ENCODE data around the gene ATP5ME. TPM values are rescaled to one million over a fixed set of nuclear protein-coding genes. Genes with fewer than 3 reads are reported as not detected.

ATP5ME gene
- total RNA-seq, 1 donor from 2014 or later = 230 TPM

DNA sequence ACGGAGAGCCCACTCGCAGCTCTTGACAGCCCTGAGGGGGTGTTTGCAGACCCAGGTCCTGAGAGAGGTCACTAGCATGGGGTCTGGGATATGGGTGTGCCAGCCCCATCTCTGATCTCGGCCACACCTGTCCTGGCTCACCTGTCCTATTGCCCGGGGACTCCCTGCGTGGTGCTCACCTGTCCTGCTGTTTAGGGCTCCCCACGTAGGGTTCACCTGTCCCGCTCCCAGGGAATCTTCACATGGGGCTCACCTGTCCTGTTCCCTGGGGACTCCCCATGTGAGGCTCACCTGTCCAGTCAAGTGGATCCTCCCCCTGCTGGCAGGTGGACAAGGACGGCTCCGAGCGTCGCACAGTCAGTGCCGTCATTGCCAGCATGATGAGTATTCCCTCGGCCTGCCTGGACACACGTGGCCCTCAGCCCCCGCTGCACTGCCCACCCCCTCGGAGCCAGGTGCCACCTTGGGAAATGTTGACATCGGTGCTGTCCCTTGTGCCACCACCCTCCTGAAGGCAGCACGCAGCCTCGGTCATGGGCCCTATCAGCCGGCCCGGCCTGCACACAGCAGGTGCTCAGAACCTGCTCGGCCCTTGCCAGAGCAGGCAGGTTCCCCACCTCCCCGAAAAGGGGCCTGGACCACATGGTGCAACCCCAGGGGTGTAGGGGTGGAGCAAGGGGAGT lies 8.6 kb upstream of the ATP5ME start:
- no peak overlapping the region for H3K27ac Mint-ChIP-seq (ENCODE audit: unreplicated experiment)
- H3K27me3 Mint-ChIP-seq (ENCODE audit: unreplicated experiment) = peaks cover 13% of the 10 kb centered on the region
- TF ChIP-seq, protein P1, sequence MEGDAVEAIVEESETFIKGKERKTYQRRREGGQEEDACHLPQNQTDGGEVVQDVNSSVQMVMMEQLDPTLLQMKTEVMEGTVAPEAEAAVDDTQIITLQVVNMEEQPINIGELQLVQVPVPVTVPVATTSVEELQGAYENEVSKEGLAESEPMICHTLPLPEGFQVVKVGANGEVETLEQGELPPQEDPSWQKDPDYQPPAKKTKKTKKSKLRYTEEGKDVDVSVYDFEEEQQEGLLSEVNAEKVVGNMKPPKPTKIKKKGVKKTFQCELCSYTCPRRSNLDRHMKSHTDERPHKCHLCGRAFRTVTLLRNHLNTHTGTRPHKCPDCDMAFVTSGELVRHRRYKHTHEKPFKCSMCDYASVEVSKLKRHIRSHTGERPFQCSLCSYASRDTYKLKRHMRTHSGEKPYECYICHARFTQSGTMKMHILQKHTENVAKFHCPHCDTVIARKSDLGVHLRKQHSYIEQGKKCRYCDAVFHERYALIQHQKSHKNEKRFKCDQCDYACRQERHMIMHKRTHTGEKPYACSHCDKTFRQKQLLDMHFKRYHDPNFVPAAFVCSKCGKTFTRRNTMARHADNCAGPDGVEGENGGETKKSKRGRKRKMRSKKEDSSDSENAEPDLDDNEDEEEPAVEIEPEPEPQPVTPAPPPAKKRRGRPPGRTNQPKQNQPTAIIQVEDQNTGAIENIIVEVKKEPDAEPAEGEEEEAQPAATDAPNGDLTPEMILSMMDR (IDR thresholded peaks at IDR 0.05; ENCODE audit: partially characterized antibody, unreplicated experiment) = no peak
- peaks cover 4% of the 10 kb centered on the region for H3K9me3 Mint-ChIP-seq (ENCODE audit: unreplicated experiment)
- H3K4me1 Mint-ChIP-seq (ENCODE audit: low read depth, unreplicated experiment) = peaks cover 1% of the 10 kb centered on the region
- H3K4me3 Mint-ChIP-seq (ENCODE audit: unreplicated experiment) = no peak overlapping the region
- DNase-seq = no peak
- H3K36me3 Mint-ChIP-seq (ENCODE audit: unreplicated experiment) = peaks cover 5% of the 10 kb centered on the region

DNA sequence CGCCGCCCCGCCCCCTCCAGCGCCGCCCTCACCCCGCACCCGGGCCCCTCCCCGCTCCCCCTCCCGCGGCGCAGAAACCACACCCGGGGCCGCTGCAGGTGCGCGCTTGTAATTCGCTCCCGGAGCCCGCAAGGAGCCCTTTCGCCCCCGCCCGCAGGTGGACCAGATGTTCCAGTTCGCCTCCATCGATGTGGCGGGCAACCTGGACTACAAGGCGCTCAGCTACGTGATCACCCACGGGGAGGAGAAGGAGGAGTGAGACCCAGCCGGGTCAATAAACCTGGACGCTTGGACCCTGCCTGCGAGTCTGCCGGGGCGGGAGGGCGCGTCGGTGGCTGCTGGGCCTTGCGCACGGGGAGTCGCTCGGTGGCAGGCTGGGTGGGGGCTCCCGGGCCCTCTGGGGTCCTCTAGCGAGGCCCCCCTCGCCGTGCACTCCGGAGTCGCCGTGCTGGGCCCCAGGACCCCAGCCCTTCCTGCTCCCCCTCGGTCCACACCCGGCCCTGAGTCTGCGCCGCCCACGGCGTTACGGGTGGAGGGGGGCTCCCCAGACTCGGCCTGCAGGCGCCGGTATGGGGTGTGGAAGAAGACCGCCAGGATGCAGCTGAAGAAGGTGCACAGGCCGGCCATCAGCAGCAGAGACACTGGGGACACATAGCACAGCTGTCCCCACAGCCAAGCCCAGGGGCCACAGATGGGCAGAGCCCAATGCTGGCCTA lies 7.8 kb upstream of the ATP5ME start:
- H3K27me3 Mint-ChIP-seq (ENCODE audit: unreplicated experiment) = peaks cover 12% of the 10 kb centered on the region
- peaks cover 1% of the 10 kb centered on the region for H3K4me1 Mint-ChIP-seq (ENCODE audit: low read depth, unreplicated experiment)
- peaks cover 5% of the 10 kb centered on the region for H3K36me3 Mint-ChIP-seq (ENCODE audit: unreplicated experiment)
- H3K4me3 Mint-ChIP-seq (ENCODE audit: unreplicated experiment) = no peak overlapping the region
- DNase-seq = peak; percentile 27
- TF ChIP-seq, protein P1 (IDR thresholded peaks at IDR 0.05; ENCODE audit: partially characterized antibody, unreplicated experiment) = no peak
- H3K9me3 Mint-ChIP-seq (ENCODE audit: unreplicated experiment) = peaks cover 4% of the 10 kb centered on the region
- H3K27ac Mint-ChIP-seq (ENCODE audit: unreplicated experiment) = no peak overlapping the region

DNA sequence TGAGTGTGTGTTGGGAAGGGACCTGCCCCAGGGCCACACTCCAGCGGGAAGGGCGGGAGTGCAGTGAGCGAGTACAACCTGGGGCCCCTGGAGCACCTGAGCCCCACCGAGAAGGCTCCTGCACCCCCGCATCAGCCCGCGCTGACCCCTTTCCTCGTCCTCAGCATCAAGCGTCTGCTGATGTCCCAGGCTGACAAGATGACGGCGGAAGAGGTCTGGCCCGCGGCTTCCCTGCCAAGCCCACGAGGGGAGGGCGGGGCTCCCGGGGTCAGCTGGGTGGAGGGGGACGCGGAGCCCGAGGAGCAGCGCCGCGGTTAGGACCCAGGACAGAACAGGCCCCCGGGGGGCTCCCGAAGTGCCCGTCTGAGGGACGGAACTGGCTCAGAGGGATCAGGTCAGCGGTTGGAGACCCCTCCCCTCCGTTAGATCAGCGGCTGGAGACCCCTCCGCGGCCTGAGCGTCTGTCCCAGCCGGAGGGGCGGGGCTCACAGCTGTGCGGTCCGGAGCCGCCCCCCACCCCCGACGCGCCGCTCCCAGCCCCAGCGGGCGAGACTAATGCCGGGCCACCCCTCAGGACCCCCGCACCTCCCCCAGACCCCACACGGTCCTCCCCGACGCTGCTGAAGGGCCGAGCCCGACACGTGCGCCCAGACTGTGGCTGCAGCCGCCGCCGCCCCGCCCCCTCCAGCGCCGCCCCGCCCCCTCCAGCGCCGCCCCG lies 7.0 kb upstream of the ATP5ME start:
- Mint-ChIP-seq H3K9me3 (ENCODE audit: unreplicated experiment) (peaks cover 4% of the 10 kb centered on the region), H3K36me3 (ENCODE audit: unreplicated experiment) (peaks cover 5% of the 10 kb centered on the region), H3K4me3 (ENCODE audit: unreplicated experiment) (peak overlapping the region; percentile 30), H3K27ac (ENCODE audit: unreplicated experiment) (no peak overlapping the region), H3K27me3 (ENCODE audit: unreplicated experiment) (peaks cover 12% of the 10 kb centered on the region), H3K4me1 (ENCODE audit: low read depth, unreplicated experiment) (peaks cover 1% of the 10 kb centered on the region)
- peak; percentile 77 for DNase-seq
- TF ChIP-seq, protein P1 (IDR thresholded peaks at IDR 0.05; ENCODE audit: partially characterized antibody, unreplicated experiment) = no peak

DNA sequence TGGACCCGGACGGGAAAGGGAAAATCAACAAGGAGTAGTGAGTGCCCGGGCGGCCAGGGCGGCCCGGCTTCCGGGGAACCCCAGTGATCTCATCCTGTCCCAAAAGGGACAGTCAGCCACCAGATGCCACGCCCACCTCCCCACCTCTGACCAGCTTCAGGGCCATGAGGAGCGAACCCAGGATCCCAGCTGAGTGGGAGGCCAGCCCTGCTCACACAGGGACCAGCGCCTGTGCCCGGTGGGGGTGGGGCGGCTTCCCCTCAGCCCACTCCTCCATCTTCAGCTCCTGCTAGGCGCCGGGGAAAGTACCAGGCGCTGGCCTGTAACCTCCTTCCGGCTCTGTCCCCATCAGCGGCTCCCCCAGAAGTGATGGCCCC lies 6.5 kb upstream of the ATP5ME start:
- Mint-ChIP-seq H3K9me3 (ENCODE audit: unreplicated experiment) (peaks cover 4% of the 10 kb centered on the region), H3K4me3 (ENCODE audit: unreplicated experiment) (peak overlapping the region; percentile 30), H3K27ac (ENCODE audit: unreplicated experiment) (no peak overlapping the region), H3K4me1 (ENCODE audit: low read depth, unreplicated experiment) (peaks cover 1% of the 10 kb centered on the region), H3K36me3 (ENCODE audit: unreplicated experiment) (peaks cover 5% of the 10 kb centered on the region), H3K27me3 (ENCODE audit: unreplicated experiment) (peaks cover 11% of the 10 kb centered on the region)
- peak; percentile 34 for DNase-seq
- TF ChIP-seq, protein P1 (IDR thresholded peaks at IDR 0.05; ENCODE audit: partially characterized antibody, unreplicated experiment) = no peak

Data from glutamatergic neuron (in vitro differentiated cells).